Bone marrow (tissue), 2 donors: ENCODE results near the gene ZNF235.
"Not testable (repeated sequence)": the region's sequence is repeated elsewhere in the genome, so short reads cannot be mapped to it uniquely, and the experiment has no call there.

Experiments
- DNase-seq, 2 donors: peaks; one replicate each; lab custom pipeline; 2025; lab: John Stamatoyannopoulos, UW

The ZNF235 gene

GRCh38 chr19:44255705-44256411 is 49.0 kb downstream of the ZNF235 start:
- no peak for DNase-seq

- DNase-seq, result no peak
Measured at GRCh38 chr19:44254496-44254895, 50.3 kb downstream of the ZNF235 start.

GRCh38 chr19:44253392-44253791 is 51.4 kb downstream of the ZNF235 start:
- not testable (repeated sequence) for DNase-seq

- DNase-seq, result not testable (repeated sequence)
Measured at GRCh38 chr19:44252332-44252731, 52.5 kb downstream of the ZNF235 start.

- DNase-seq, result no peak
Measured at GRCh38 chr19:44236384-44236783, 68.4 kb downstream of the ZNF235 start.
